Liver (tissue), 9 donors: ENCODE measurements around the gene ASPSCR1. TPM values are rescaled to one million over a fixed set of nuclear protein-coding genes. Genes with fewer than 3 reads are reported as not detected.

Experiments
- DNase-seq: peaks from one replicate; pipeline ENCODE4 v3.0.0-alpha.2; 2017; ENCODE audit warnings: low spot score
- H3K27ac ChIP-seq, 2 donors: one replicate each; pipeline ENCODE4 v1.7.0; 2013; ENCODE audit warnings: inconsistent platforms in 2 of 2, low read length in 2 of 2, control low read depth in 1 of 2, low read depth in 1 of 2, mild to moderate bottlenecking in 1 of 2
- H3K27me3 ChIP-seq, 4 donors: one replicate each; pipeline versions ENCODE4 v1.6.1 to v1.7.0; 2013; ENCODE audit warnings: low read length in 3 of 4, inconsistent platforms in 1 of 4, mild to moderate bottlenecking in 1 of 4, moderate library complexity in 1 of 4; ENCODE audit not compliant: control insufficient read depth in 4 of 4, insufficient read depth in 4 of 4
- H3K36me3 ChIP-seq, 4 donors: one replicate each; pipeline versions ENCODE4 v1.6.1 to v1.7.0; 2013; ENCODE audit warnings: low read length in 3 of 4, mild to moderate bottlenecking in 3 of 4, low read depth in 1 of 4, moderate library complexity in 1 of 4; ENCODE audit not compliant: control insufficient read depth in 4 of 4, insufficient read depth in 3 of 4
- H3K4me1 ChIP-seq, 4 donors: one replicate each; pipeline versions ENCODE4 v1.6.1 to v1.7.0; 2013; ENCODE audit warnings: low read length in 3 of 4, mild to moderate bottlenecking in 3 of 4, moderate library complexity in 1 of 4; ENCODE audit not compliant: control insufficient read depth in 4 of 4, insufficient read depth in 4 of 4
- H3K4me3 ChIP-seq, 3 donors: one replicate each; pipeline versions ENCODE4 v1.6.1 to v1.7.0; 2013; ENCODE audit warnings: low read length in 3 of 3, control low read depth in 1 of 3, low read depth in 1 of 3, mild to moderate bottlenecking in 1 of 3
- H3K9ac ChIP-seq, 2 donors: one replicate each; pipeline ENCODE4 v1.7.0; 2013; ENCODE audit warnings: low read length in 2 of 2, mild to moderate bottlenecking in 2 of 2, moderate library complexity in 2 of 2, control low read depth in 1 of 2, low read depth in 1 of 2
- H3K9me3 ChIP-seq, 4 donors: one replicate each; pipeline versions ENCODE4 v1.6.1 to v1.7.0; 2013; ENCODE audit warnings: low read length in 3 of 4; ENCODE audit not compliant: control insufficient read depth in 4 of 4
- FOXA1 ChIP-seq: IDR thresholded peaks from 2 replicates; pipeline ENCODE4 v1.6.1; 2016; ENCODE audit warnings: antibody characterized with exemption
- FOXA2 ChIP-seq: IDR thresholded peaks from 2 replicates; pipeline ENCODE4 v1.6.1; 2016; ENCODE audit warnings: antibody characterized with exemption
- HNF4A ChIP-seq, 2 donors: conservative IDR thresholded peaks; 2 replicates each; pipeline ENCODE4 v1.6.1; 2016; ENCODE audit warnings: antibody characterized with exemption in 2 of 2, mild to moderate bottlenecking in 2 of 2
- HNF4G ChIP-seq: IDR thresholded peaks from 2 replicates; pipeline ENCODE4 v1.6.1; 2016; ENCODE audit warnings: antibody characterized with exemption
- JUND ChIP-seq, 2 donors: IDR thresholded peaks; 2 replicates each; pipeline ENCODE4 v1.6.1; 2016; ENCODE audit warnings: antibody characterized with exemption in 2 of 2
- NR2F2 ChIP-seq: IDR thresholded peaks from 2 replicates; pipeline ENCODE4 v1.6.1; 2016; ENCODE audit warnings: antibody characterized with exemption
- RXRA ChIP-seq, 2 donors: IDR thresholded peaks; 2 replicates each; pipeline ENCODE4 v1.6.1; 2017 to 2018; ENCODE audit warnings: antibody characterized with exemption in 2 of 2, mild to moderate bottlenecking in 1 of 2
- SP1 ChIP-seq: IDR thresholded peaks from 2 replicates; pipeline ENCODE4 v1.6.1; 2018; ENCODE audit warnings: antibody characterized with exemption, mild to moderate bottlenecking
- YY1 ChIP-seq: IDR thresholded peaks from 2 replicates; pipeline ENCODE4 v1.6.1; 2016; ENCODE audit warnings: antibody characterized with exemption, mild to moderate bottlenecking
- WGBS: extraction: QIAGEN DNeasy Blood & Tissue Kit; methylation state at CpG from one replicate; pipeline ENCODE4 v1.1.7; 2013; 5-methylcytosine and 5-hydroxymethylcytosine counted together
- polyA plus RNA-seq, 2 donors: library from polyadenylated mRNA; stranded (reverse) in 1 of 2; unstranded in 1 of 2; fragments of 200-250 nt in 1 of 2; fragments of >200 nt in 1 of 2; fragmentation: Nextera tagmentation in 1 of 2; extraction: Ambion mirVana in 1 of 2; gene quantifications; one replicate each; pipeline versions ENCODE4 v1.2.1 to v1.2.3, GENCODE V29; 2013 to 2015
- total RNA-seq, 2 donors: library from RNA; depleted of rRNA; stranded (reverse); fragments of >200 nt; gene quantifications; one replicate each; pipeline ENCODE4 v1.2.3, GENCODE V29; 2014
- TF ChIP-seq, protein P1 (sequence below): IDR thresholded peaks from 2 replicates; pipeline ENCODE4 v1.6.1; 2016; ENCODE audit warnings: antibody characterized with exemption
- TF ChIP-seq, protein P2 (sequence below): IDR thresholded peaks from 2 replicates; pipeline ENCODE4 v1.6.1; 2016; ENCODE audit warnings: antibody characterized with exemption, mild to moderate bottlenecking
- donor health status: healthy.
- donor health status: healthy.
- donor health status: healthy.
- donor health status: healthy.
- donor health status: healthy.

ASPSCR1 gene
- total and polyA plus RNA-seq, 4 donors, result 17.8 to 26.2 (median 20.4) TPM

DNA sequence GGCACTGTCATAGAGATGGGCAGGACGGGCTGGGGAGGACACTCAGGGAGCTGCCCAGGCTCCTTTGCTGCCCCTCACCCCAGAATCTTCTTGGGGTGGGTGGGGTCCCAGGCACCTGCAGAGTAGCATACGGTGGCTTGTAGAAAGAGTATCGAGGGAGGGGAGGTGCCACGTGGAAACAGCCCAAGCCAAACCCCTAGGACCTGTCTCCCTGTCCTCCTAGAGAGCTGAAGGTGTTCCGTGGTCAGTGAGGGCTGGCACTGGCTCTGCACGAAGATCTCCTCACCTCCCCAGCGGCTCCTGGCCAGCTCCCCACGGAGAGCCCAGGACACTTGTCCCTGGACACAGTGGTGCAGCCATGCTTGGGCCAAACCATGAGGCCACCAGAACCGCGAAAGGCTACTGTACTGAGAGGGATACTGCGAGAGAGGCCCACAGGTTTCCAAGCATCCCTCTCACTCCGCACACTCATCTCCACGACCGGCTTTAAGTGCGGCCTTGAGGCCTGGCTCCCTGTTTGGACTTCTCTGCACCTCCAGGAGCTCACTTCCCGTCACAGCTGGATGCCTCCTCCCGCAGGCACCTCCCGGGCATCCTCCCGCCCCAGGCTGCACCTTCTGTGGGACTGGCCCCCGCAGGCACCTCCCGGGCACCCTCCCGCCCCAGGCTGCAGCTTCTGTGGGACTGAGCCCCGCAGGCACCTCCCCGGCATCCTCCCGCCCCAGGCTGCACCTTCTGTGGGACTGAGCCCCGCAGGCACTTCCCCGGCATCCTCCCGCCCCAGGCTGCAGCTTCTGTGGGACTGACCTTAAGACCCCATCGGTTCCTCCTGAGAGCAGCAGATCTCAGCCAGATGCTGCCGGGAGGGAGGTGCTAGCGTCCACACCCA is 47.9 kb upstream of the ASPSCR1 start:
- DNase-seq, result no peak
- TF ChIP-seq FOXA2 (no peak), HNF4G (no peak), NR2F2 (no peak), FOXA1 (no peak)
- TF ChIP-seq, protein P1, sequence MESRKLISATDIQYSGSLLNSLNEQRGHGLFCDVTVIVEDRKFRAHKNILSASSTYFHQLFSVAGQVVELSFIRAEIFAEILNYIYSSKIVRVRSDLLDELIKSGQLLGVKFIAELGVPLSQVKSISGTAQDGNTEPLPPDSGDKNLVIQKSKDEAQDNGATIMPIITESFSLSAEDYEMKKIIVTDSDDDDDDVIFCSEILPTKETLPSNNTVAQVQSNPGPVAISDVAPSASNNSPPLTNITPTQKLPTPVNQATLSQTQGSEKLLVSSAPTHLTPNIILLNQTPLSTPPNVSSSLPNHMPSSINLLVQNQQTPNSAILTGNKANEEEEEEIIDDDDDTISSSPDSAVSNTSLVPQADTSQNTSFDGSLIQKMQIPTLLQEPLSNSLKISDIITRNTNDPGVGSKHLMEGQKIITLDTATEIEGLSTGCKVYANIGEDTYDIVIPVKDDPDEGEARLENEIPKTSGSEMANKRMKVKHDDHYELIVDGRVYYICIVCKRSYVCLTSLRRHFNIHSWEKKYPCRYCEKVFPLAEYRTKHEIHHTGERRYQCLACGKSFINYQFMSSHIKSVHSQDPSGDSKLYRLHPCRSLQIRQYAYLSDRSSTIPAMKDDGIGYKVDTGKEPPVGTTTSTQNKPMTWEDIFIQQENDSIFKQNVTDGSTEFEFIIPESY, result no peak

DNA sequence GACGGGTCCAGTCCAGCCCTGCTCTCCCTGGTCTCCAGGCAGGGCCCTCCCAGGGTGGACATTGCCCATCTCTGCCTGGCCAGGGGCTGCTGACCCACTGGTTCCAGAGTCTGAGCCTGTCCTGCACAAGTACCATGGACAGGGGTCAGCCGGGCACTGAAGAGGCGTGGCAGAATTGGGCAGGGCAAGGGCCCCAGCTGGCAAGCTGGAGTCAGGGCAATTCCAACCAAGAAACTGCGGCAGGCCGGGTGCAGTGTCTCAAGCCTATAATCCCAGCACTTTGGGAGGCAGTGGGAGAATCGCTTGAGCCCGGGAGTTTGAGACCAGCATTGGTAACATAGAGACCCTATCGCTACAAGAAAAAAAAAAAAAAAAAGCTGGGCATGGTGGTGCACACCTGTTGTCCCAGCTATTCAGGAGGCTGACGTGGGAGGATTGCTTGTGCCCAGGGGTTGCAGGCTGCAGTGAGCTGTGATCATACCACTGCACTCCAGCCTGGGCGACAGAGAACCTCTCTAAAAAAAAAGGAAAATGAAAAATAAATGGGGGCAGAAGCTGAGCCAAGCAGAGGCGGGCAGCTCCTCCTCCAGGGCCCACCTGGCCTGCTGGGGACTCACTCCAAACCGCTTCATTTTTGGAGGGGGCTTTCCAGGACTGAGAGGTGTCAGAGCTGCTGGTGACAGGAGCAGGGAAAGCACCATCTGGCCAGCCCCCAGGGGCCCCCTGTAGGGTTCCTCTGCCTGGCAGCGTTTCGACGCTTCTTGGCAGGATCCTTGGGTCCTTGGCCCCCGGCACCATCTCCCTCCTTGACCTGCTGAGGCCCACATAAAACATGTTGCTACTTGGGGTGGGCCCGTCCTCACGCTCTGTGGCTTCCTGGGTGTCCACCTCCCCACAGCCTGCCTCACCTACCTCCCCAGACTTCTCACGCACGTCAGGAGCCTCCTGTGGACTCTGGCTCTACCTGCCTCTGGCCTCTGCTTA is 47.0 kb upstream of the ASPSCR1 start:
- DNase-seq, result no peak
- no peak for TF ChIP-seq YY1
- peak; percentile 85 for TF ChIP-seq HNF4G
- TF ChIP-seq, protein P2, sequence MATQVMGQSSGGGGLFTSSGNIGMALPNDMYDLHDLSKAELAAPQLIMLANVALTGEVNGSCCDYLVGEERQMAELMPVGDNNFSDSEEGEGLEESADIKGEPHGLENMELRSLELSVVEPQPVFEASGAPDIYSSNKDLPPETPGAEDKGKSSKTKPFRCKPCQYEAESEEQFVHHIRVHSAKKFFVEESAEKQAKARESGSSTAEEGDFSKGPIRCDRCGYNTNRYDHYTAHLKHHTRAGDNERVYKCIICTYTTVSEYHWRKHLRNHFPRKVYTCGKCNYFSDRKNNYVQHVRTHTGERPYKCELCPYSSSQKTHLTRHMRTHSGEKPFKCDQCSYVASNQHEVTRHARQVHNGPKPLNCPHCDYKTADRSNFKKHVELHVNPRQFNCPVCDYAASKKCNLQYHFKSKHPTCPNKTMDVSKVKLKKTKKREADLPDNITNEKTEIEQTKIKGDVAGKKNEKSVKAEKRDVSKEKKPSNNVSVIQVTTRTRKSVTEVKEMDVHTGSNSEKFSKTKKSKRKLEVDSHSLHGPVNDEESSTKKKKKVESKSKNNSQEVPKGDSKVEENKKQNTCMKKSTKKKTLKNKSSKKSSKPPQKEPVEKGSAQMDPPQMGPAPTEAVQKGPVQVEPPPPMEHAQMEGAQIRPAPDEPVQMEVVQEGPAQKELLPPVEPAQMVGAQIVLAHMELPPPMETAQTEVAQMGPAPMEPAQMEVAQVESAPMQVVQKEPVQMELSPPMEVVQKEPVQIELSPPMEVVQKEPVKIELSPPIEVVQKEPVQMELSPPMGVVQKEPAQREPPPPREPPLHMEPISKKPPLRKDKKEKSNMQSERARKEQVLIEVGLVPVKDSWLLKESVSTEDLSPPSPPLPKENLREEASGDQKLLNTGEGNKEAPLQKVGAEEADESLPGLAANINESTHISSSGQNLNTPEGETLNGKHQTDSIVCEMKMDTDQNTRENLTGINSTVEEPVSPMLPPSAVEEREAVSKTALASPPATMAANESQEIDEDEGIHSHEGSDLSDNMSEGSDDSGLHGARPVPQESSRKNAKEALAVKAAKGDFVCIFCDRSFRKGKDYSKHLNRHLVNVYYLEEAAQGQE, result peak; percentile 99
- TF ChIP-seq RXRA (IDR thresholded peaks at IDR 0.05), result peak in 1 of 2 donors; percentile 82
- peak; percentile 70 for TF ChIP-seq SP1
- no peak for TF ChIP-seq JUND (IDR thresholded peaks at IDR 0.05)
- TF ChIP-seq HNF4A (conservative IDR thresholded peaks at IDR 0.05), result peak; percentile 78 to 96
- 65% methylated on average over 20 of the region's 20 CpGs for WGBS

More for the DNA sequence above, 47.9 kb upstream of the ASPSCR1 start:
- H3K36me3 ChIP-seq, result no peaks in the 10 kb centered on the region
- no peak overlapping the region for H3K9ac ChIP-seq
- peaks cover 18 to 47% (median 25%) of the 10 kb centered on the region in 4 donors for H3K4me1 ChIP-seq
- no peaks in the 10 kb centered on the region for H3K27me3 ChIP-seq
- H3K27ac ChIP-seq, result no peak overlapping the region
- H3K4me3 ChIP-seq, result no peak overlapping the region
- no peaks in the 10 kb centered on the region for H3K9me3 ChIP-seq
- 87% methylated on average over 31 of the region's 31 CpGs for WGBS

More for the DNA sequence above, 47.0 kb upstream of the ASPSCR1 start:
- Histone ChIP-seq H3K27ac (no peak overlapping the region), H3K36me3 (no peaks in the 10 kb centered on the region), H3K27me3 (no peaks in the 10 kb centered on the region), H3K9ac (no peak overlapping the region), H3K4me3 (no peak overlapping the region), H3K4me1 (peaks cover 9 to 38% (median 17%) of the 10 kb centered on the region in 4 donors), H3K9me3 (no peaks in the 10 kb centered on the region)
